ENCODE data around the gene RETREG1. TPM values are rescaled to one million over a fixed set of nuclear protein-coding genes. Genes with fewer than 3 reads are reported as not detected.

The RETREG1 gene
- total RNA-seq, 1 donor from 2014 or later, result 269 TPM

GRCh38 chr5:16505904-16506303, 110.9 kb downstream of the RETREG1 start:
- H3K36me3 ChIP-seq, result no peaks in the 10 kb centered on the region
- H3K4me3 ChIP-seq, result peak overlapping the region; percentile 65
- no peaks in the 10 kb centered on the region for H3K9me3 ChIP-seq (replicated peaks)
- no peak for TF ChIP-seq CTCF (IDR thresholded peaks at IDR 0.05; ENCODE audit: borderline replicate concordance)
- no peaks in the 10 kb centered on the region for H3K27me3 ChIP-seq (ENCODE audit: low read depth)
- no peak for DNase-seq
- peak overlapping the region; percentile 85 for H3K27ac ChIP-seq (replicated peaks)
- H3K4me1 ChIP-seq, result peaks cover 54% of the 10 kb centered on the region
- intact Hi-C loops (cut with micrococcal nuclease), result no loop called here

DNA sequence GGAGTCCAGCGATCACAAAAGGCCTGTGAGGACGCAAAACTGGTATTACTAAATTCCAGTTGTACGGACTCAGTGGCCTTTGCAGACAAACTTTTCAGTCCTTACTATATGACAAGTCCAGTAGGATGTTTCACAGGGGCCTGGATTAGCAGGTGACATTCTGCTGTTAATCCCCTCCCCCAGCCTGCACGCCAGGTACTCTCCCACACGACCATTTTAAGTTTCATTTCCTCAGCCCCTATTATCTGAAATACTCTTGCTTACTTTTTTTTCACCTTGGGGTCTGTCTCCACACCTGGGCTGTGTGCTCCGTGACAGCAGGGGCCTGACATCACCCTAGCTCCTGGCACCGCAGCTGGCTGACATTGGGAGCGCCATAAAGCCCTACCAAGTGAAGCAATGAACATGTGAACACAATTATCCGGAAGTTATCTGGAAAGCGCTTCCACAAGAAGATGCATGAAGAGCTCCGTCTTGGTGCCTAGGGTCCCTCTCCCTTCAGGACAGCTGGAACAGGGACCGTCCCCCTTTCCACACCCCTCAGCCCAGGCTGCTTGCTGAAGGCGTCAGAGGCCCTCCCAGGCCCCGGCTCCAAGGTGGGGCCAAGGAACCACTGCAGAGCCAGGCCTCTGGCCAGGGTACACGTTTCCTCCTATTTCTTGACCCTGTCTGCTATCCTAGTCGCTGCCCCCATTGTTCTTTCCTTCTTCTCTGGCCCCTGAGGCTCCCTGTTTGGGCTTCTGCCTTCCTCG, 111.5 kb downstream of the RETREG1 start:
- Histone ChIP-seq H3K4me1 (peaks cover 59% of the 10 kb centered on the region), H3K9me3 (replicated peaks) (no peaks in the 10 kb centered on the region), H3K27ac (replicated peaks) (peak overlapping the region; percentile 85), H3K4me3 (peak overlapping the region; percentile 65), H3K36me3 (no peaks in the 10 kb centered on the region), H3K27me3 (ENCODE audit: low read depth) (no peaks in the 10 kb centered on the region)
- no peak for DNase-seq
- TF ChIP-seq CTCF (IDR thresholded peaks at IDR 0.05; ENCODE audit: borderline replicate concordance), result no peak
- intact Hi-C loops (cut with micrococcal nuclease), result no loop called here

GRCh38 chr5:16504571-16504970, 112.2 kb downstream of the RETREG1 start:
- peaks cover 59% of the 10 kb centered on the region for H3K4me1 ChIP-seq
- no peaks in the 10 kb centered on the region for H3K9me3 ChIP-seq (replicated peaks)
- TF ChIP-seq CTCF (IDR thresholded peaks at IDR 0.05; ENCODE audit: borderline replicate concordance), result no peak
- H3K27ac ChIP-seq (replicated peaks), result peak overlapping the region; percentile 85
- no peak for DNase-seq
- intact Hi-C loops (cut with micrococcal nuclease), result no loop called here
- no peaks in the 10 kb centered on the region for H3K27me3 ChIP-seq (ENCODE audit: low read depth)
- H3K36me3 ChIP-seq, result no peaks in the 10 kb centered on the region
- H3K4me3 ChIP-seq, result peak overlapping the region; percentile 65

- H3K27me3 ChIP-seq (ENCODE audit: low read depth), result no peaks in the 10 kb centered on the region
- peak overlapping the region; percentile 85 for H3K27ac ChIP-seq (replicated peaks)
- no peak for TF ChIP-seq CTCF (IDR thresholded peaks at IDR 0.05; ENCODE audit: borderline replicate concordance)
- DNase-seq, result no peak
- peaks cover 64% of the 10 kb centered on the region for H3K4me1 ChIP-seq
- H3K9me3 ChIP-seq (replicated peaks), result no peaks in the 10 kb centered on the region
- peak overlapping the region; percentile 65 for H3K4me3 ChIP-seq
- intact Hi-C loops (cut with micrococcal nuclease), result no loop called here
- no peaks in the 10 kb centered on the region for H3K36me3 ChIP-seq
These were observed 113.9 kb downstream of the RETREG1 start for GRCh38 chr5:16502866-16503265.

DNA sequence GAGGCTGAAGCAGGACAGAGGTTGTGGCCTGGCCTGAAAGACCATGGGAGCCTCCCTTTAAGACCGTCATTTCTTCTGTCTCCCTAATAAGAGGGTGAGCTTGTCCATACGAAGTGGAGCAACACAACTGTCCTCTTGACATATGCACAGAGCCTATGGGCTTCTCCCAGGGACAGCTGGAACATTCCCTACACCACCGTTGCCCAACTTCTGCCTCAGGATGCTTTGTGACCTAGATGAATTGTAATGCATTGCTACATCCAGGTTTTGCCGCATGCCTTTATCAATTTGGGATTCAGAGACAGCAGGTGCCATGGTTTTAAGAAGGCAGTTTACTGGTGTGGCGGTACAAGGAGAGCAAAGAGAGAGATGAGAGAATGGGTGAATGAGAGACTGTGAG, 116.8 kb downstream of the RETREG1 start:
- no peak for TF ChIP-seq CTCF (IDR thresholded peaks at IDR 0.05; ENCODE audit: borderline replicate concordance)
- H3K36me3 ChIP-seq, result peaks cover 4% of the 10 kb centered on the region
- no peak overlapping the region for H3K4me3 ChIP-seq
- H3K27ac ChIP-seq (replicated peaks), result peak overlapping the region; percentile 34
- H3K4me1 ChIP-seq, result peaks cover 91% of the 10 kb centered on the region
- DNase-seq, result no peak
- no peaks in the 10 kb centered on the region for H3K27me3 ChIP-seq (ENCODE audit: low read depth)
- peaks cover 17% of the 10 kb centered on the region for H3K9me3 ChIP-seq (replicated peaks)
- intact Hi-C loops (cut with micrococcal nuclease), result no loop called here
